ENCODE data around the gene CNOT10. TPM values are rescaled to one million over a fixed set of nuclear protein-coding genes. Genes with fewer than 3 reads are reported as not detected.
A peak's percentile ranks its signal among the peaks of the same experiment; 100 is the strongest.

The CNOT10 gene
- total RNA-seq, 1 donor: 23.8 TPM

- no peak overlapping the region for H3K4me3 ChIP-seq (ENCODE audit: low read depth, low read length)
- no peak for DNase-seq (ENCODE audit: low read depth)
- TF ChIP-seq, protein P1, sequence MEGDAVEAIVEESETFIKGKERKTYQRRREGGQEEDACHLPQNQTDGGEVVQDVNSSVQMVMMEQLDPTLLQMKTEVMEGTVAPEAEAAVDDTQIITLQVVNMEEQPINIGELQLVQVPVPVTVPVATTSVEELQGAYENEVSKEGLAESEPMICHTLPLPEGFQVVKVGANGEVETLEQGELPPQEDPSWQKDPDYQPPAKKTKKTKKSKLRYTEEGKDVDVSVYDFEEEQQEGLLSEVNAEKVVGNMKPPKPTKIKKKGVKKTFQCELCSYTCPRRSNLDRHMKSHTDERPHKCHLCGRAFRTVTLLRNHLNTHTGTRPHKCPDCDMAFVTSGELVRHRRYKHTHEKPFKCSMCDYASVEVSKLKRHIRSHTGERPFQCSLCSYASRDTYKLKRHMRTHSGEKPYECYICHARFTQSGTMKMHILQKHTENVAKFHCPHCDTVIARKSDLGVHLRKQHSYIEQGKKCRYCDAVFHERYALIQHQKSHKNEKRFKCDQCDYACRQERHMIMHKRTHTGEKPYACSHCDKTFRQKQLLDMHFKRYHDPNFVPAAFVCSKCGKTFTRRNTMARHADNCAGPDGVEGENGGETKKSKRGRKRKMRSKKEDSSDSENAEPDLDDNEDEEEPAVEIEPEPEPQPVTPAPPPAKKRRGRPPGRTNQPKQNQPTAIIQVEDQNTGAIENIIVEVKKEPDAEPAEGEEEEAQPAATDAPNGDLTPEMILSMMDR (IDR thresholded peaks at IDR 0.05; ENCODE audit: insufficient read depth, low read length): no peak
Measured at GRCh38 chr3:32751377-32751776, 66.4 kb downstream of the CNOT10 start.

DNA sequence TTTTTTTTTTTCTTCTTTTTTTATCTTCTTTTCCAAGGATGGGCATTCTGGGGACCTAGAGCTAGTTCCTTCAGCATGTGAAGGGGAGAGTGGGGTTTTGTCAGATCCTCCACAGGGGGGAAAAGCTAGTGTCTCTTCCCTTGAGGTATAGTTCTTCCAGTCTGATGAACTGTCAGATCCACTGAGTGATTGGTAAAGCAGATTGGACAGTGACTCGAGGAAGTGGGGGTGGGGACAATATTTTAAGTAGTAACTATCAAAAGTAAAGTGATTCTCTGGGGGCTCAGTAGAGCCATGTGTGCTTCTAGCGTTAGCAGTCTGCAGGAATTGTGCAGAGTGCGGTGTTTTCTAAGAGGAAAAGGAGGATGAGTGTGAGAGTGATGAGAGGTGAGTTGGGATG lies 70.8 kb downstream of the CNOT10 start:
- TF ChIP-seq, protein P1 (IDR thresholded peaks at IDR 0.05; ENCODE audit: insufficient read depth, low read length): no peak
- DNase-seq (ENCODE audit: low read depth): no peak
- H3K4me3 ChIP-seq (ENCODE audit: low read depth, low read length): no peak overlapping the region

- no peak for DNase-seq (ENCODE audit: low read depth)
- TF ChIP-seq, protein P1 (IDR thresholded peaks at IDR 0.05; ENCODE audit: insufficient read depth, low read length): no peak
- no peak overlapping the region for H3K4me3 ChIP-seq (ENCODE audit: low read depth, low read length)
Measured at GRCh38 chr3:32757618-32758374, 72.8 kb downstream of the CNOT10 start.

DNA sequence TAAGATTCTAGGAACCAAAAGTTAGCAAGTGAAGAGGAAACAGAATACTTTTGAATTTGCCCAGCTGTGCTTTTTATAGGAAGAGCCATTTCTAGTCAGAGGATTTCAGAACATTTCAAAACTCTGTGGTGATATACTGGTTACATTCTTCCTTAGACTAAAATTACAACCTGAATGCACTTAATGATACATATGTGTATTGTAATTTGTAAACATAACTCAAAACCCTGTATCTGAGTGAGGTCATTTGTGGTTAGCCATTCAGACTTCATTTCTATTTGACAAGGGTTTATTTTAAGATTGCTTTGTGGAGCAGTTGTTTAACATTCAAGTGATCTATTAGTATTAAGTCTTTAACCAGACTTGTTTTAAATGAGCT lies 73.4 kb downstream of the CNOT10 start:
- TF ChIP-seq, protein P1 (IDR thresholded peaks at IDR 0.05; ENCODE audit: insufficient read depth, low read length): no peak
- no peak overlapping the region for H3K4me3 ChIP-seq (ENCODE audit: low read depth, low read length)
- peak; percentile 8 for DNase-seq (ENCODE audit: low read depth)

DNA sequence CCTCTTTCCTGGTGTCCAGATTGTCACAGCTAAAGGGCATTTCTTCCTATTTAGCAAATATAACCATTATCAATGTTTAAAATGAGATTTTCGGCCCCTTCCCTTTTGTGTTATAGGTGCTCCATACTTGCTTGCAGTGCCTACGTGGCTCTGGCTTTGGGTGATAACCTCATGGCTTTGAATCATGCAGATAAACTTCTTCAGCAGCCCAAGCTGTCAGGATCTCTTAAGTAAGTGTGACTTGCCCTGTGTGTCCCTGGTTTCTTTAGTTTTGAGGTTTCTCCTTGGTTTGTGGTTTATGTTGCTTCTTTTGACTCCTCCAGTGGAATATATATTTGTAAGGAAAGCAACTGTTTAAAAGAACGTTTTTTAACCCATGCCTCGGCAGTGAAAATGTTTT lies 74.4 kb downstream of the CNOT10 start:
- no peak for DNase-seq (ENCODE audit: low read depth)
- TF ChIP-seq, protein P1 (IDR thresholded peaks at IDR 0.05; ENCODE audit: insufficient read depth, low read length): no peak
- no peak overlapping the region for H3K4me3 ChIP-seq (ENCODE audit: low read depth, low read length)

GRCh38 chr3:32764481-32764880 lies 79.5 kb downstream of the CNOT10 start:
- TF ChIP-seq, protein P1 (IDR thresholded peaks at IDR 0.05; ENCODE audit: insufficient read depth, low read length): no peak
- H3K4me3 ChIP-seq (ENCODE audit: low read depth, low read length): no peak overlapping the region
- no peak for DNase-seq (ENCODE audit: low read depth)

- TF ChIP-seq, protein P1 (IDR thresholded peaks at IDR 0.05; ENCODE audit: insufficient read depth, low read length): no peak
- H3K4me3 ChIP-seq (ENCODE audit: low read depth, low read length): no peak overlapping the region
- DNase-seq (ENCODE audit: low read depth): no peak
Measured at GRCh38 chr3:32778389-32778788, 93.4 kb downstream of the CNOT10 start.
